H1 (cell line): ENCODE measurements around the gene WDR48. TPM values are rescaled to one million over a fixed set of nuclear protein-coding genes. Genes with fewer than 3 reads are reported as not detected.

Experiments
- CHD2 ChIP-seq: IDR thresholded peaks from 2 replicates; pipeline ENCODE4 v1.6.1; 2012; ENCODE audit warnings: low read length, improper control_type of control experiment
- CTBP2 ChIP-seq: IDR thresholded peaks from 2 replicates; pipeline ENCODE4 v1.7.0; 2011; ENCODE audit warnings: borderline replicate concordance, mild to moderate bottlenecking, moderate library complexity, mixed read lengths, low read length; ENCODE audit not compliant: insufficient read depth, insufficient read length
- FOSL1 ChIP-seq: IDR thresholded peaks from 2 replicates; pipeline ENCODE4 v1.6.1; 2011; ENCODE audit warnings: mild to moderate bottlenecking, low read depth, low read length, moderate library complexity; ENCODE audit not compliant: insufficient read depth
- HDAC2 ChIP-seq, 2 experiments: fragments of 300-600 bp in 1 of 2; sonication (generic) in 1 of 2; IDR thresholded peaks; 2 replicates each; pipeline ENCODE4 v1.6.1; 2011 to 2012; ENCODE audit warnings: low read depth in 2 of 2, low read length in 2 of 2, mild to moderate bottlenecking in 2 of 2, moderate library complexity in 2 of 2, borderline replicate concordance in 1 of 2, inconsistent platforms in 1 of 2
- KDM5A ChIP-seq: fragments of 200-600 bp; IDR thresholded peaks from 2 replicates; pipeline ENCODE4 v1.7.1; 2012; ENCODE audit warnings: mild to moderate bottlenecking, low read length, inconsistent platforms, mixed read lengths
- PHF8 ChIP-seq: fragments of 200-600 bp; sonication (generic); conservative IDR thresholded peaks from 2 replicates; pipeline ENCODE4 v1.7.1; 2012; ENCODE audit warnings: low read depth, mild to moderate bottlenecking, inconsistent platforms, low read length, moderate library complexity
- RNF2 ChIP-seq: fragments of 200-900, 300-1000 bp; sonication (generic); IDR thresholded peaks from 2 replicates; pipeline ENCODE4 v1.7.1; 2016; ENCODE audit warnings: borderline replicate concordance, low read depth, mild to moderate bottlenecking, antibody characterized with exemption, low read length; ENCODE audit not compliant: poor library complexity, severe bottlenecking; ENCODE audit errors: missing control alignments
- SAP30 ChIP-seq: fragments of 300-600 bp; sonication (generic); IDR thresholded peaks from 2 replicates; pipeline ENCODE4 v1.7.1; 2012; ENCODE audit warnings: low read length, moderate library complexity, mild to moderate bottlenecking, inconsistent platforms; ENCODE audit not compliant: insufficient read depth, insufficient replicate concordance
- TCF12 ChIP-seq: IDR thresholded peaks from 2 replicates; pipeline ENCODE4 v1.6.1; 2011; ENCODE audit warnings: low read depth, mild to moderate bottlenecking, low read length
- polyA plus RNA-seq, 7 experiments: library from polyadenylated mRNA; depleted of rRNA in 3 of 7; stranded (reverse) in 5 of 7; unstranded in 2 of 7; fragments of >200 nt in 5 of 7; fragments of 200-250 nt in 2 of 7; gene quantifications; 1 replicate in 5 of 7; 2 replicates in 1 of 7; 4 replicates in 1 of 7; pipeline versions ENCODE4 v1.2.1 to v1.2.3, GENCODE V29; 2011 to 2013; ENCODE audit warnings: missing spikeins in 2 of 7, mixed read lengths in 2 of 7
- total RNA-seq: library from RNA; stranded (reverse); fragmentation: NEBNext Ultra II Directional; extraction: Animal tissue kit (Norgen Biotek cat#: 25700); gene quantifications from 2 replicates; pipeline ENCODE4 v1.2.1, GENCODE V29; 2021
- TF ChIP-seq, protein P1 (sequence below), 3 experiments: IDR thresholded peaks; 1 replicate in 2 of 3; 2 replicates in 1 of 3; pipeline versions ENCODE4 v1.5.1 to v1.6.1; 2011; ENCODE audit warnings: low read length in 3 of 3, mild to moderate bottlenecking in 3 of 3, inconsistent platforms in 2 of 3, low read depth in 1 of 3, moderate library complexity in 1 of 3; ENCODE audit not compliant: insufficient read depth in 1 of 3; ENCODE audit errors: control extremely low read depth in 1 of 3
- TF ChIP-seq, protein P2 (sequence below): IDR thresholded peaks from 2 replicates; pipeline ENCODE4 v1.6.1; 2011; ENCODE audit warnings: low read depth, mild to moderate bottlenecking, low read length; ENCODE audit not compliant: insufficient read depth

WDR48 gene
- total and polyA plus RNA-seq, 2 of the 8 experiments (the other 6 are each of a cell fraction or from before 2014, with no cell fraction given): 21.2 to 54.1 TPM

DNA sequence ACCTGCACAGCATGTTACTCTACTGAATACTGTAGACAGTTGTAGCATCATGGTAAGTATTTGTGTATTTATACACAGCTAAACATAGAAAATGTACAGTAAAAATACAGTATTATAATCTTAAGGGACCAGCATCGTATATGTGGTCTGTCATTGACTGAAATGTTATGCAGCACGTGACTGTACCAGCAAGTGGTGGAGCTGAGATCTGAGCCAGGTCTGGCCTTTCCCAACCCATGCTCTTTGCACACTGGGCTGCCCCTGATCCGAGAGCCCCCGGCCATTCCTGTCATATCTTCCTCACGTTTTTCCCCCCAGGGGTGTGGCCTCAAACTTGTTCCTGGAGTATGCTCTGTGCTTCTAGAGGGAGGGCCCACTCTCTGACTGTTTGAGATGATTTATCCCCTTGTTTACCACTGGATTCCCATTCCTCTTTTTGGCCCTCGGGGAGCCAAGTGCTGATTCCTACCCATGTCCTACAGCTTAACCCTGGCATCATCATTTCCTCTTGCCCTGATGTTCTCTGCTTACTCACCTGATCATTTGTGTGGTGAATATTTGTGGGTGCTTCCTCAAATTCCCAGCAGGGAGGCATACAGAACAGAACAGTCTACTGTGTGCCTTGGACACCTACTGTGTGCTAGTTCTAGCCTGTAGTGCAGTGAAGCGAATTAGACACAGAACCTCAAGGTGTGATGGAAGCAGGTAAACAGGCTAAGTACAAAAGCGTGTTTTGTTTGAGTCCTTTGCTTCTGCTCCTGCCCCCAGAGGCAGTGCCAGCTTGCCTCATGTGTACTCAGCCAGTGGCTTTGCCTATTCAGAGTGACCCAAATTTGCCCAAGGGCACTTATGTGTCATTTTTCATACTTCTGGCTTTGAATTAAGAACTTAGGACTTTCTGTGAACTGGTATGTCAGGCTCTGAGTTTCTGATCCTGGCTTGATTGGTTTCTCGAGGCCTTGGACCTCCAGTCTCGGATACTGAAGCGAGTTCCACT lies 80.6 kb downstream of the WDR48 start (continued):
- TF ChIP-seq, protein P1, sequence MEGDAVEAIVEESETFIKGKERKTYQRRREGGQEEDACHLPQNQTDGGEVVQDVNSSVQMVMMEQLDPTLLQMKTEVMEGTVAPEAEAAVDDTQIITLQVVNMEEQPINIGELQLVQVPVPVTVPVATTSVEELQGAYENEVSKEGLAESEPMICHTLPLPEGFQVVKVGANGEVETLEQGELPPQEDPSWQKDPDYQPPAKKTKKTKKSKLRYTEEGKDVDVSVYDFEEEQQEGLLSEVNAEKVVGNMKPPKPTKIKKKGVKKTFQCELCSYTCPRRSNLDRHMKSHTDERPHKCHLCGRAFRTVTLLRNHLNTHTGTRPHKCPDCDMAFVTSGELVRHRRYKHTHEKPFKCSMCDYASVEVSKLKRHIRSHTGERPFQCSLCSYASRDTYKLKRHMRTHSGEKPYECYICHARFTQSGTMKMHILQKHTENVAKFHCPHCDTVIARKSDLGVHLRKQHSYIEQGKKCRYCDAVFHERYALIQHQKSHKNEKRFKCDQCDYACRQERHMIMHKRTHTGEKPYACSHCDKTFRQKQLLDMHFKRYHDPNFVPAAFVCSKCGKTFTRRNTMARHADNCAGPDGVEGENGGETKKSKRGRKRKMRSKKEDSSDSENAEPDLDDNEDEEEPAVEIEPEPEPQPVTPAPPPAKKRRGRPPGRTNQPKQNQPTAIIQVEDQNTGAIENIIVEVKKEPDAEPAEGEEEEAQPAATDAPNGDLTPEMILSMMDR (IDR thresholded peaks at IDR 0.05; ENCODE audit: control extremely low read depth in 1 of 3, insufficient read depth in 1 of 3, low read depth in 1 of 3, low read length in 3 of 3): no peak
- TF ChIP-seq SAP30 (no peak), FOSL1 (no peak), PHF8 (no peak), KDM5A (no peak), TCF12 (no peak), CTBP2 (no peak), CHD2 (no peak), RNF2 (no peak), HDAC2 (IDR thresholded peaks at IDR 0.05; ENCODE audit: borderline replicate concordance in 1 of 2, low read depth in 2 of 2, low read length in 2 of 2) (no peak)
- TF ChIP-seq, protein P2, sequence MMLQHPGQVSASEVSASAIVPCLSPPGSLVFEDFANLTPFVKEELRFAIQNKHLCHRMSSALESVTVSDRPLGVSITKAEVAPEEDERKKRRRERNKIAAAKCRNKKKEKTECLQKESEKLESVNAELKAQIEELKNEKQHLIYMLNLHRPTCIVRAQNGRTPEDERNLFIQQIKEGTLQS: no peak
